ENCODE results near the gene THBS4.

DNA sequence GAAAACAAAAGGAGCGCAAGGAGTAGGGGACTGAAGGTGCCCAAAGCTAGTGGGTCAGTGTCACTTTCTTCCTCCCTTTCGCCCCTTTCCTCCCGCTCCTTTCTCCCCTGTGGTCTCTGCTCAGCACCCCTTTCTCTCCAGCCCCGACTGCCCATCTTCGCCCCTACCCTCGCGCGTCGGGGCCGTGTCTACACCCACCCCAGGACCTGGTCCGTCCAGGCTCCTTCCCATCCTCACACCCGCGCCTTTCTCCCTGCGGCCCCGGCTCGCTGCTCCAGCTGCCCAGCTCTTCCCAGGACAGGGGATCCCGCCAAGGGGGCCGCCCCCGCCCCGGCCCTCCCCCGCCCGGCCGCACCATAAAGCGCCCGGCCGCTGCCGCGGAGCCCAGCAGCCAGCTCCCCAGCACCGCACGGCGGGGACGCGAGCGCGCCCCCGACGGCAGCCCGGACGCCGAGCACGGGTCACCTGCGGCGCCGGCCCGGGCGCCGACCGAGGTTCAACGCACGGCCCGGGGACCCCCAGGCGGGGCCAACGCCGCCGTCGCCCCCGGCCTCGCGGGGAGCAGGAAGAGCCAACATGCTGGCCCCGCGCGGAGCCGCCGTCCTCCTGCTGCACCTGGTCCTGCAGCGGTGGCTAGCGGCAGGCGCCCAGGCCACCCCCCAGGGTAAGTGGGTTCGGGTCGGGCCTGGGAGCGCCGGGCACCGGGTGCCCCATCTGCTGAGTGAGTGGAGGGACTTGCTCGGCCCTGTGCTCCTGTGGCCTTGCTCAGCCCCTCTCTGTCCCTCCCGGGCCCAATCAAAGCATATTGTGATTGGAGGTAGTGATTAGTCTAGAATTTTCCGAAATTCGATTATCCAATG lies at the start of gene THBS4:
- TF ChIP-seq CTCF (IDR thresholded peaks at IDR 0.05; ENCODE audit: low read depth, low read length, poor library complexity, severe bottlenecking) (no peak), EZH2phosphoT487 (IDR thresholded peaks at IDR 0.05; ENCODE audit: borderline replicate concordance, low read length) (no peak)
